Kidney (tissue), 14 donors: ENCODE measurements around the gene TRIML1. TPM values are rescaled to one million over a fixed set of nuclear protein-coding genes. Genes with fewer than 3 reads are reported as not detected.

Experiments used
- DNase-seq, 5 donors: peaks; one replicate each; pipeline ENCODE4 v3.0.0-alpha.2; 2013 to 2020
- FAIRE-seq: peaks from 2 replicates; lab custom pipeline; 2012; peaks lifted over from hg19 to GRCh38; lab: Jason Lieb, UNC
- H3K27ac ChIP-seq, 2 donors: one replicate each; pipeline ENCODE4 v1.7.0; 2013; ENCODE audit warnings: low read depth in 2 of 2, low read length in 2 of 2, inconsistent platforms in 1 of 2
- H3K27me3 ChIP-seq: one replicate; pipeline ENCODE4 v1.7.1; 2013; ENCODE audit warnings: low read length, inconsistent platforms; ENCODE audit not compliant: control insufficient read depth, insufficient read depth
- H3K36me3 ChIP-seq, 3 donors: one replicate each; pipeline versions ENCODE4 v1.7.0 to v1.7.1; 2013; ENCODE audit warnings: low read length in 3 of 3, control low read depth in 1 of 3, inconsistent platforms in 1 of 3; ENCODE audit not compliant: insufficient read depth in 3 of 3, control insufficient read depth in 2 of 3
- H3K4me1 ChIP-seq, 3 donors: one replicate each; pipeline versions ENCODE4 v1.7.0 to v1.7.1; 2013; ENCODE audit warnings: low read length in 3 of 3, inconsistent platforms in 1 of 3, low read depth in 1 of 3; ENCODE audit not compliant: control insufficient read depth in 2 of 3, insufficient read depth in 2 of 3
- H3K4me3 ChIP-seq, 3 donors: one replicate each; pipeline versions ENCODE4 v1.7.0 to v1.8.1; 2013; ENCODE audit warnings: low read length in 3 of 3, control low read depth in 1 of 3, inconsistent platforms in 1 of 3
- H3K9ac ChIP-seq, 3 donors: one replicate each; pipeline versions ENCODE4 v1.7.0 to v1.7.1; 2013; ENCODE audit warnings: low read length in 3 of 3, control low read depth in 1 of 3, inconsistent platforms in 1 of 3
- H3K9me3 ChIP-seq, 3 donors: one replicate each; pipeline versions ENCODE4 v1.7.0 to v1.7.1; 2013; ENCODE audit warnings: low read length in 3 of 3, control low read depth in 1 of 3, inconsistent platforms in 1 of 3; ENCODE audit not compliant: control insufficient read depth in 2 of 3, insufficient read depth in 1 of 3
- CTCF ChIP-seq: IDR thresholded peaks from 3 replicates; pipeline ENCODE4 v1.5.1; 2012; ENCODE audit warnings: mild to moderate bottlenecking, moderate library complexity, borderline replicate concordance; ENCODE audit not compliant: insufficient read depth; ENCODE audit errors: extremely low read depth
- intact Hi-C: fragments of 100-400 bp; cut with DNase I; formaldehyde crosslinking; loops from one replicate; pipeline ENCODE4 v1.11.1; 2022
- polyA plus RNA-seq: library from polyadenylated mRNA; stranded (reverse); fragments of 350-450 nt; fragmentation: Illumina TruSeq; extraction: RNeasy Lipid Tissue Mini Kit (QIAGEN cat#74804); gene quantifications from one replicate; pipeline ENCODE4 v1.2.3, GENCODE V29; 2014; ENCODE audit warnings: low read depth, low replicate concordance; ENCODE audit not compliant: insufficient read depth
- total RNA-seq: library from RNA; stranded (reverse); fragmentation: NEBNext Ultra II Directional; extraction: Animal tissue kit (Norgen Biotek cat#: 25700); gene quantifications from one replicate; pipeline ENCODE4 v1.2.1, GENCODE V29; 2021
- donor health status: control.
- donor health status: control.
- donor health status: control.
- donor health status: control.
- donor health status: control.
- donor health status: DM: yes; HTN: yes; CAD: no.
- donor health status: Normal renal cell carcinoma (clear cell type).

TRIML1 gene
- total and polyA plus RNA-seq, 2 donors from 2014 or later = not detected

- Histone ChIP-seq H3K4me1 (no peaks in the 10 kb centered on the region), H3K27me3 (no peaks in the 10 kb centered on the region), H3K9ac (no peak overlapping the region), H3K36me3 (no peaks in the 10 kb centered on the region), H3K27ac (no peak overlapping the region), H3K4me3 (no peak overlapping the region), H3K9me3 (no peaks in the 10 kb centered on the region)
- no peak for DNase-seq
- FAIRE-seq = no peak
- no peak for TF ChIP-seq CTCF
- intact Hi-C loops = no loop called here
Measured at GRCh38 chr4:188177997-188178675, 38.9 kb downstream of the TRIML1 start.

DNA sequence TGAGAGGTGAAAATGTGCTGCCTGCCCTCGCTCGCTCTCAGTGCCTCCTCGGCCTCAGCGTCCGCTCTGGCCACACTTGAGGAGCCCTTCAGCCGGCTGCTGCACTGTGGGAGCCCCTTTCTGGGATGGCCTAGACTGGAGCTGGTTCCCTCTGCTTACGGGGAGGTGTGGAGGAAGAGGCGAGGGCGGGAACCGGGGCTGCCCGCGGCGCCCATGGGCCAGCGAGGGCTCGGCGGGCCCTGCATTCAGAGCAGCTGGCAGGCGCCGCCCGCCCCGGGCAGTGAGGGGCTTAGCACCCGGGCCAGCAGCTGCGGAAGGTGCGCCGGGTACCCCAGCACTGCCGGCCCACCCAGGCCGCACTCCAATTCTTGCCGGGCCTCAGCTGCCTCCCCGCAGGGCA is 39.6 kb downstream of the TRIML1 start:
- DNase-seq (no peak), FAIRE-seq (no peak)
- Histone ChIP-seq H3K9ac (no peak overlapping the region), H3K27ac (no peak overlapping the region), H3K36me3 (no peaks in the 10 kb centered on the region), H3K4me3 (no peak overlapping the region), H3K9me3 (peaks cover 0 to 3% (median 0%) of the 10 kb centered on the region in 3 donors), H3K27me3 (no peaks in the 10 kb centered on the region), H3K4me1 (no peaks in the 10 kb centered on the region)
- intact Hi-C loops = no loop called here
- no peak for TF ChIP-seq CTCF

DNA sequence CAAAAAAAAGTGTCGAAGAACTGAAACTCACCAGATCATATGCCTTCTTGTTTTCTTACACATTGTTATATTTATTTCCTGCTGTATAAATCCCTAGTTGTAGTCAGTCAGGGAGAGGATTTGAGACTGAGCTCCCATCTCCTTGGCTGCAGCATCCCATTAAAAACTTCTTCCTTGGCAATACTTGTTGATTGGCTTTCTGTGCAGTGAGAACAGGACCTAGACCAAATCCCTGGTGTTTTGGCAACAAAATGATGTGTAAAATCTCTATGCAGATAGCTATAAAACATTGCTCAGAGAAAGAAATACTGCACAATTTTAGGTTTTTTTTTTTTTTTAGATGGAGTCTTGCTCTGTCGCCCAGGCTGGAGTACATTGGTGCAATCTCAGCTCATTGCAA is 47.9 kb downstream of the TRIML1 start:
- no peak overlapping the region for H3K27ac ChIP-seq
- H3K9ac ChIP-seq = no peak overlapping the region
- FAIRE-seq (no peak), DNase-seq (no peak)
- no peak for TF ChIP-seq CTCF
- intact Hi-C loops = no loop called here
- no peaks in the 10 kb centered on the region for H3K27me3 ChIP-seq
- H3K4me3 ChIP-seq = no peak overlapping the region
- peaks cover 0 to 3% (median 0%) of the 10 kb centered on the region in 3 donors for H3K9me3 ChIP-seq
- H3K36me3 ChIP-seq = no peaks in the 10 kb centered on the region
- H3K4me1 ChIP-seq = no peaks in the 10 kb centered on the region

GRCh38 chr4:188190461-188190860 is 51.2 kb downstream of the TRIML1 start:
- FAIRE-seq (no peak), DNase-seq (no peak)
- Histone ChIP-seq H3K9me3 (no peaks in the 10 kb centered on the region), H3K36me3 (no peaks in the 10 kb centered on the region), H3K9ac (no peak overlapping the region), H3K4me1 (no peaks in the 10 kb centered on the region), H3K27me3 (no peaks in the 10 kb centered on the region), H3K27ac (no peak overlapping the region), H3K4me3 (no peak overlapping the region)
- no peak for TF ChIP-seq CTCF
- intact Hi-C loops = no loop called here
